Gastrocnemius medialis (tissue), 4 donors: ENCODE measurements around the gene UNC5C. TPM values are rescaled to one million over a fixed set of nuclear protein-coding genes. Genes with fewer than 3 reads are reported as not detected.

Experiments used
- ATAC-seq, 2 donors: fragments of 150-250 bp; one replicate each; pipeline ENCODE4 v1.9.1; 2016
- DNase-seq, 2 donors: peaks; one replicate each; pipeline ENCODE4 v3.0.0-alpha.2; 2019
- H3K27ac ChIP-seq, 4 donors: fragments of 200-600 bp; sonication (generic); 1 replicate in 1 of 4; 2 replicates in 3 of 4; pipeline ENCODE4 v1.5.1; 2016 to 2018; ENCODE audit warnings: mild to moderate bottlenecking in 2 of 4, moderate library complexity in 1 of 4
- H3K27me3 ChIP-seq, 3 donors: fragments of 200-600 bp; sonication (generic) in 2 of 3; 1 replicate in 1 of 3; 2 replicates in 2 of 3; pipeline versions ENCODE4 v1.5.1 to v1.6.0; 2016 to 2019; ENCODE audit warnings: mild to moderate bottlenecking in 1 of 3, moderate library complexity in 1 of 3
- H3K36me3 ChIP-seq, 2 donors: fragments of 200-600 bp; sonication (generic) in 1 of 2; one replicate each; pipeline ENCODE4 v1.5.1; 2017 to 2018
- H3K4me1 ChIP-seq, 2 donors: fragments of 200-600 bp; sonication (generic) in 1 of 2; one replicate each; pipeline ENCODE4 v1.5.1; 2016 to 2017; ENCODE audit warnings: mild to moderate bottlenecking in 2 of 2
- H3K4me3 ChIP-seq, 4 donors: fragments of 200-600 bp; sonication (generic) in 3 of 4; 1 replicate in 1 of 4; 2 replicates in 3 of 4; pipeline ENCODE4 v1.5.1; 2016 to 2019; ENCODE audit warnings: mild to moderate bottlenecking in 2 of 4
- H3K9me3 ChIP-seq, 3 donors: fragments of 200-600 bp; sonication (generic) in 2 of 3; 1 replicate in 1 of 3; 2 replicates in 2 of 3; pipeline ENCODE4 v1.5.1; 2016 to 2019
- CTCF ChIP-seq, 5 experiments: fragments of 450-650 bp in 3 of 5; fragments of 200-600 bp in 2 of 5; sonication (generic) in 2 of 5; IDR thresholded peaks in 4 of 5; conservative IDR thresholded peaks in 1 of 5; 1 replicate in 4 of 5; 2 replicates in 1 of 5; pipeline ENCODE4 v1.5.1; 2016 to 2019; ENCODE audit warnings: antibody characterized with exemption in 5 of 5, mild to moderate bottlenecking in 3 of 5, moderate library complexity in 3 of 5
- POLR2A ChIP-seq, 2 donors: fragments of 450-650 bp; IDR thresholded peaks; one replicate each; pipeline ENCODE4 v1.6.1; 2017; ENCODE audit warnings: antibody characterized with exemption in 2 of 2, mild to moderate bottlenecking in 2 of 2, moderate library complexity in 2 of 2
- in situ Hi-C, 4 donors: fragments of 200-750 bp; cut with MboI; loops; one replicate each; pipeline versions ENCODE4 v1.15.0 to v1.8.0; 2017; ENCODE audit warnings: low sequenced_read_pairs in 4 of 4
- intact Hi-C: fragments of 100-400 bp; cut with DNase I; formaldehyde crosslinking; loops from one replicate; pipeline ENCODE4 v1.15.1; 2023; ENCODE audit warnings: low total_unique reads
- total RNA-seq, 4 donors: library from RNA; depleted of rRNA; stranded (reverse); fragments of >200 nt; gene quantifications; one replicate each; pipeline versions ENCODE4 v1.1.0 to v1.2.3, GENCODE V29; 2016

The UNC5C gene
- total RNA-seq, 4 donors from 2014 or later, result 0.07 to 0.33 (median 0.23) TPM; not detected in 1

- Histone ChIP-seq H3K9me3 (no peaks in the 10 kb centered on the region), H3K4me1 (no peaks in the 10 kb centered on the region), H3K36me3 (no peaks in the 10 kb centered on the region), H3K4me3 (no peak overlapping the region), H3K27ac (no peak overlapping the region), H3K27me3 (no peaks in the 10 kb centered on the region)
- intact Hi-C loops (no loop called here), in situ Hi-C loops (no loop called here)
- DNase-seq, result no peak
- no peak for TF ChIP-seq CTCF (IDR thresholded peaks at IDR 0.05 in 4 of 5, conservative IDR thresholded peaks at IDR 0.05 in 1 of 5)
- no peak for TF ChIP-seq POLR2A (IDR thresholded peaks at IDR 0.05)
- no peak for ATAC-seq
These were observed 103.5 kb downstream of the UNC5C start for GRCh38 chr4:95445251-95445650.

- no peaks in the 10 kb centered on the region for H3K9me3 ChIP-seq
- intact Hi-C loops (no loop called here), in situ Hi-C loops (no loop called here)
- ATAC-seq (no peak), DNase-seq (no peak)
- no peaks in the 10 kb centered on the region for H3K27me3 ChIP-seq
- no peak overlapping the region for H3K4me3 ChIP-seq
- TF ChIP-seq CTCF (IDR thresholded peaks at IDR 0.05 in 4 of 5, conservative IDR thresholded peaks at IDR 0.05 in 1 of 5) (no peak), POLR2A (IDR thresholded peaks at IDR 0.05) (no peak)
- H3K36me3 ChIP-seq, result no peaks in the 10 kb centered on the region
- H3K4me1 ChIP-seq, result no peaks in the 10 kb centered on the region
- H3K27ac ChIP-seq, result no peak overlapping the region
These were observed 104.0 kb downstream of the UNC5C start for GRCh38 chr4:95444812-95445211.

- H3K9me3 ChIP-seq, result no peaks in the 10 kb centered on the region
- TF ChIP-seq CTCF (IDR thresholded peaks at IDR 0.05 in 4 of 5, conservative IDR thresholded peaks at IDR 0.05 in 1 of 5), result no peak
- no peak for TF ChIP-seq POLR2A (IDR thresholded peaks at IDR 0.05)
- intact Hi-C loops (no loop called here), in situ Hi-C loops (no loop called here)
- no peak overlapping the region for H3K4me3 ChIP-seq
- no peak overlapping the region for H3K27ac ChIP-seq
- DNase-seq, result no peak
- H3K27me3 ChIP-seq, result no peaks in the 10 kb centered on the region
- no peaks in the 10 kb centered on the region for H3K4me1 ChIP-seq
- no peak for ATAC-seq
- no peaks in the 10 kb centered on the region for H3K36me3 ChIP-seq
These were observed 108.9 kb downstream of the UNC5C start for GRCh38 chr4:95439896-95440295.

- Histone ChIP-seq H3K4me1 (no peaks in the 10 kb centered on the region), H3K36me3 (no peaks in the 10 kb centered on the region), H3K9me3 (no peaks in the 10 kb centered on the region), H3K27me3 (no peaks in the 10 kb centered on the region), H3K27ac (no peak overlapping the region), H3K4me3 (no peak overlapping the region)
- intact Hi-C loops (no loop called here), in situ Hi-C loops (no loop called here)
- no peak for TF ChIP-seq CTCF (IDR thresholded peaks at IDR 0.05 in 4 of 5, conservative IDR thresholded peaks at IDR 0.05 in 1 of 5)
- ATAC-seq, result no peak
- DNase-seq, result no peak
These were observed 109.7 kb downstream of the UNC5C start for GRCh38 chr4:95439071-95439470.

GRCh38 chr4:95432466-95432865 lies 116.3 kb downstream of the UNC5C start:
- no peaks in the 10 kb centered on the region for H3K9me3 ChIP-seq
- ATAC-seq (no peak), DNase-seq (no peak)
- intact Hi-C loops, result no loop called here
- in situ Hi-C loops, result no loop called here
- no peaks in the 10 kb centered on the region for H3K36me3 ChIP-seq
- no peak overlapping the region for H3K27ac ChIP-seq
- H3K4me3 ChIP-seq, result no peak overlapping the region
- no peaks in the 10 kb centered on the region for H3K4me1 ChIP-seq
- H3K27me3 ChIP-seq, result no peaks in the 10 kb centered on the region
- TF ChIP-seq POLR2A (IDR thresholded peaks at IDR 0.05), result no peak
- TF ChIP-seq CTCF (IDR thresholded peaks at IDR 0.05 in 4 of 5, conservative IDR thresholded peaks at IDR 0.05 in 1 of 5), result no peak
